ENCODE results near the gene COX19. TPM values are rescaled to one million over a fixed set of nuclear protein-coding genes. Genes with fewer than 3 reads are reported as not detected.
A peak's percentile ranks its signal among the peaks of the same experiment; 100 is the strongest.

The COX19 gene
- total and polyA plus RNA-seq, 2 of the 13 experiments (the other 11 are each of a cell fraction or from before 2014, with no cell fraction given), result 11.5 to 21.7 TPM

- TF ChIP-seq PRDM10 (CRISPR knock-in tag; IDR thresholded peaks at IDR 0.05; ENCODE audit: low read depth), result no peak
- TF ChIP-seq TOPORS (CRISPR knock-in tag; IDR thresholded peaks at IDR 0.05), result peak; percentile 45; the same call in 1 of the 2 replicates
- no peak for TF ChIP-seq U2AF1 (optimal IDR thresholded peaks at IDR 0.05; ENCODE audit: low read depth, low read length)
- peak; percentile 53; the same call in 1 of the 2 replicates for TF ChIP-seq REPIN1 (CRISPR knock-in tag; IDR thresholded peaks at IDR 0.05; ENCODE audit: borderline replicate concordance, low read depth)
- no peak for TF ChIP-seq REL (CRISPR knock-in tag; conservative IDR thresholded peaks at IDR 0.05)
- peak; percentile 86 for TF ChIP-seq ARID5B (CRISPR knock-in tag; IDR thresholded peaks at IDR 0.05)
- TF ChIP-seq TBX2 (CRISPR knock-in tag; IDR thresholded peaks at IDR 0.05; ENCODE audit: borderline replicate concordance), result peak; percentile 73; the same call in 1 of the 2 replicates
- no peak for TF ChIP-seq POGZ (CRISPR knock-in tag; IDR thresholded peaks at IDR 0.05)
- no peak for TF ChIP-seq ZNF580 (CRISPR knock-in tag; IDR thresholded peaks at IDR 0.05; ENCODE audit: borderline replicate concordance, low read depth)
- no peak for TF ChIP-seq ZNF383 (CRISPR knock-in tag; IDR thresholded peaks at IDR 0.05; ENCODE audit: borderline replicate concordance)
- TF ChIP-seq NFAT5 (CRISPR knock-in tag; IDR thresholded peaks at IDR 0.05), result no peak
- TF ChIP-seq BRD4 (CRISPR knock-in tag; IDR thresholded peaks at IDR 0.05), result no peak; the same call in 1 of the 2 replicates
- TF ChIP-seq SSRP1 (CRISPR knock-in tag; IDR thresholded peaks at IDR 0.05), result no peak
- TF ChIP-seq ZFP41 (CRISPR knock-in tag; IDR thresholded peaks at IDR 0.05; ENCODE audit: borderline replicate concordance), result no peak
- no peak for TF ChIP-seq SUZ12 (IDR thresholded peaks at IDR 0.05; ENCODE audit: low read depth, low read length)
- TF ChIP-seq ZNF878 (CRISPR knock-in tag; IDR thresholded peaks at IDR 0.05), result no peak
- TF ChIP-seq FOXK2 (IDR thresholded peaks at IDR 0.05), result no peak
These were observed 15.0 kb downstream of the COX19 start (continued) for GRCh38 chr7:960269-960871.
